Measurements from ENCODE around the gene PDGFRB.

GRCh38 chr5:150068472-150068871, 87.2 kb downstream of the PDGFRB start:
- no peak for TF ChIP-seq POLR2AphosphoS5 (IDR thresholded peaks at IDR 0.05; ENCODE audit: borderline replicate concordance, low read depth, low read length)
- no peak for TF ChIP-seq EZH2 (IDR thresholded peaks at IDR 0.05)
- no peak for TF ChIP-seq FOXP2 (optimal IDR thresholded peaks at IDR 0.05; ENCODE audit: control extremely low read depth, extremely low read length, insufficient read depth)
